Endothelial cell of hepatic sinusoid (primary cell): ENCODE results near the gene CDH13.

Source experiments
- in situ Hi-C: cut with HindIII; loops from 2 replicates; pipeline ENCODE4 v1.10.0; 2017; ENCODE audit warnings: low sequenced_read_pairs

Gene CDH13

DNA sequence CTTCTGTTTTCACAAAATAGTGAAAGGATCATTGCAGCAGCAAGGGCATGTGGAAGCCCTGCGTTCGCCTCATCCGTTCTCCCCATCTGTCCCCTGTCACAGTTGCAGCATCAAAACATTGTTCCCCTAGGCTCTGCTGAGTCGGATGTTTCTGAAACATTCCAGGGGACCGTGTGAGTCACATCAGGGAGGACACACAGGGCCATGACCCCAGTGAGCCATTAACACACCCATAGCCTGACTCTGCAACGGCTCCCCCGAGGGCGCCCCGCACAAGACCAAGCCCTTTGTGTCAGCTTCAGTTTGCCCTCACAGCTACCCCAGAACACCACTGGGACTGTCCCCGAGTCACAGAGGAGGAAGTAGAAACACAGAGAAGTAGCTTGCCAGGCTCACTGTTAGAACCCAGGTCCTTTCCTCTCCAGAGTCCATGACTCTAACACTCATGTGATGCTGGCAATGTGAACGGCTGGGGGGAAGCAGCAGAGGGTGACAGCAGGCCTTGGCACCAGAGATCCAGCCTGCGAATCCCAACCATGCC is 1117.7 kb downstream of the CDH13 start:
- in situ Hi-C loops = no loop called here

DNA sequence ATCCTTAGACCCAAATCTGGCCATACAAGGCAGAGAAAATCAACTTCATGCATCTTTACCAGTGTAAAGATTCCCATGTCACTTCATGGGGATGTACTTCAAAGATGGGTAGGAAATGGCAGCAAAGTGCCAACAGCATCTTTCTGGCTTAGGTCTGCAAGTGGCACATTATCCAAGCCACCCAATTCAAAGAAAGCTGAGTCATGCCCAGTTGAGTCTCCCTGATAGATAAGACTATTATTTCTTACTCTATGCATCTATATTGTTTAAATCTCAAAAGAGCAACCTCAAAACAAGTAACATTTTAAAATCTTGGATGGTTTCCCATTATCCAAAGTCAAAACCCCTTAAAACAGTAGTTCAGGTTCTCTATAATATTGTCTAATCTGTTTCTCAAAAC is 1119.8 kb downstream of the CDH13 start:
- in situ Hi-C loops = no loop called here

DNA sequence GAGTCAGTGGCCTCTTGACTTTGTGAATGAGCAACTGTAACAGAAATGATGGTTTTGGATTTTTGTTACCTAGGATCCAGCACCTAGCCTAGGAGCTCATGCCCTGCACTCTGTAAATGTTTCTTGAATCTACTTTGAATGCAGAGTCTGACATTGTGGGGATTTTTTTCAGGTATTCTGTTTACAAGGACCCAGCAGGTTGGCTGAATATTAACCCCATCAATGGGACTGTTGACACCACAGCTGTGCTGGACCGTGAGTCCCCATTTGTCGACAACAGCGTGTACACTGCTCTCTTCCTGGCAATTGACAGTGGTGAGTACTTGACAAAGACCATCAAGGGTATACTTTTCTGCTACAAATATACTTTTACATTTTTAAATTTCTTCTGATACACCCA is 1121.2 kb downstream of the CDH13 start:
- in situ Hi-C loops = no loop called here

DNA sequence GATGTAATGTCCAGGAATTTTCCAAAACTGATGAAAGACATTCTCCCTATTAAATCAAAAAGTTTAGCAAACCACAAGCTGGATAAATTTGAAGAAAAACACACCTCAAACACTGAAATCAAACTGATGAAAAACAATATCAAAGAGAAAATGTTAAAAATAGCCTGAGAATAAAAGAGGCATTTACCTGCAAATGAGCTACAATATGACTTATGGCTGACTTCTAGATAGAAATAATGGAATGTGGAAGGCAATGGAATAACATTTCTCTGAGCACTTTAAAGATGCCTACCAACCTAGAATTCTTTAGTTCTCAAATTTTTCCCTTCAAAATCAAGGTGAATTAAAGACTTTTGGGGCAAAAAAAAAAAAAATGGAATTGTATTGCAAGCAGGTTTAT is 1128.6 kb downstream of the CDH13 start:
- in situ Hi-C loops = loop anchor here (5.0 kb wide), 1 partner anchor 33 kb away; no protein-coding TSS in a partner anchor

DNA sequence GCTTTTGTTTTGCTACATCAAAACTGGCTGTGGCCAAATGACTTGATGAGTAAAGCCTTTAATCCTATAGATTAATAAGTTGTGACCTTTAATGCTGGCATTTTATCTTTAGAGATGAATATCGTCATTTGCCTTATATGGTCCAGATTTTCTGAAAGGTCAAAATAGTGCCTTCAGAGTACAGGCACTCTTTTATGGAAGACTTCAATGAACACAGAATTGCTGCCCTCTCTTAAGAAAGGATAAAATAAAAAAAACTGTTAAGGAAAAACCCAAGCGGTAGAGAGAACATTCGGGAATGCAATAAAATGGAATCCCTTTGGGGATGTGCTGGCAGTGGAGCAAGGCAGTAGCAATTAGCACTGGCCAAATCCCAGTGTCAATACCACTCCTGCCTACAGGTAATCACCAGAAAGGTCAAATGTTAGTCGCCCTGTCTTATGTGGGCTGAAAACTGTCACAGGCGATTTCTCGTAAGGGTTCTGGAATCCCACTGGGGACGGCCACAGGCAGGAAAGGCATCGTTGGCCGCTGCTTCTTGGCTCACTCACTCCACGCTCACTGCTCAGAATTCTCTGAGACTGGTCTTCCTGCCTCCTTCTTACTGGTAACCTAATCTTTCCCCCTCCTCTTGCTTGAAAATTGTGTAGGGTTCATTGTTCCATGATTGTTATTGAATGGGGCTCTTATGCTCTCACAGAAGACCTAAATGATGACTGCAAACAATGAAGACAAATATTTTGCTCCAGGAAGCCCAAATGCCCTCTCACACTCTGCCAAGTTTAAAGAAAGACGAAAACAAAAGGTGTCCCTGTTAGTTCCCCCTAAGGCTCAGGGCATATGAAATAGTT is 1135.6 kb downstream of the CDH13 start:
- in situ Hi-C loops = no loop called here

DNA sequence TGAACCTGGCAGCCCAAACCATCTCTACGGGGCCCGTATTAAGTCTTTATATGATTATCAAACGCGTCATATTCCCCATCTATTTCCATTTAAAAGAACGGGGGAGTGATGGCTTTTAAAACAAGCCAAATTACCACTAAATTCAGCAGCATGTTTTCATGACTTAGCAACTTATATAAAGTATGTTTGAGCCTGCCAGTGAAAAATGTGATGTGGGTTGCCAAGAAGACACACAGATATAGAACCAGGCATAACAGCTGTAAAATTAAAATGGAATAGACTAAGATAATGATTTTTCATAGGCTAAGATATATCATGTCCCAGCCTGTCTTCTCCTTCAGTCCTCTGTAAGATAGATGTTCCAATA is 1136.2 kb downstream of the CDH13 start:
- in situ Hi-C loops = no loop called here

DNA sequence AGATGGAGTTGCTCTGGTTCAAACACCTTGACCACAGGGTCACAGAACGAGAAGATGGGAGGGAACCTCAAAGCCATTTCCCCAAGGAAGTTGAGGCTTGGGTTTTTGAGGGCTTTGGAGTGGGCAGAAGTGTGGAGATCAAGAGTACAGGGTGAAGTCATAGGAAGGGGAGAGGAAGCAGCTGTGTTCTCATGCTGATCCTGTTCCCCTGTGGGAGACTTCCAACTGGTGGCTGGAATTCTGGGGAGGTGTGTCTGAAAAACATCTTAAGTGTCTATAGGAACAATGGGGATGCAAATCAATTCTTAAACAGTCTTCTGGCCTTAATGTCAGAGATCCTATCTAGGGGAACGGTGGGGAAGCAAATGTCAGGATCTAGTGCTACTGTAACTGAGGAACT is 1142.2 kb downstream of the CDH13 start:
- in situ Hi-C loops = no loop called here

DNA sequence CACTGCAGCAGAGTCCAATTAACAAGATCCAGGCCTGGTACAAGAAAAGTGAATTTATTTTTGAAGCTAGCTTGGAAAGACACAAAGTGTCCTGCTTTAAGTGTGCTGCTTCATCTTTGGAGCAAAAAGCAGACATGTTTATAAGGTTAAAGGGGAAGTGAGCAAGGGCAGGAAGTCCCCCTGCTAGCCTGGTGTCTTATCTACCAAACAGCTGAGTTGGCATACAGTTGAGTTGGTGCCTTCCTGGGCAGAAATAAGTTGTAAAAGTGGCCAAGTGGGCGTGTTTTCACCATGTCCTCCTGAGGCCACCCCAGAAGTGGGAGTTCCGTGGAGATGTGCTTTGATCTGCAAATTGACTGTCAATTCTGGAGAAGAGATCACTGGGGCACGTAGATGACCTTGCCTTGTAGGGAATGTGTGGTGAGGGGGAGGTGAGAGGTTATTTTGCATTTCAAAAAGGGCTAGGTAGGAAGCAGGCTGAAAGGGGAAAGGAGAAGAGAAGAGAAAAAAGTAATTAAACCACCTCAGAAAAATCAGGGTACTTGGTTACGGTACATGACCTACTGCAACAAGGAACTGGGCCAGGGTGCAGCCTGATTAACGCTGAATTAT is 1142.7 kb downstream of the CDH13 start:
- in situ Hi-C loops = no loop called here

DNA sequence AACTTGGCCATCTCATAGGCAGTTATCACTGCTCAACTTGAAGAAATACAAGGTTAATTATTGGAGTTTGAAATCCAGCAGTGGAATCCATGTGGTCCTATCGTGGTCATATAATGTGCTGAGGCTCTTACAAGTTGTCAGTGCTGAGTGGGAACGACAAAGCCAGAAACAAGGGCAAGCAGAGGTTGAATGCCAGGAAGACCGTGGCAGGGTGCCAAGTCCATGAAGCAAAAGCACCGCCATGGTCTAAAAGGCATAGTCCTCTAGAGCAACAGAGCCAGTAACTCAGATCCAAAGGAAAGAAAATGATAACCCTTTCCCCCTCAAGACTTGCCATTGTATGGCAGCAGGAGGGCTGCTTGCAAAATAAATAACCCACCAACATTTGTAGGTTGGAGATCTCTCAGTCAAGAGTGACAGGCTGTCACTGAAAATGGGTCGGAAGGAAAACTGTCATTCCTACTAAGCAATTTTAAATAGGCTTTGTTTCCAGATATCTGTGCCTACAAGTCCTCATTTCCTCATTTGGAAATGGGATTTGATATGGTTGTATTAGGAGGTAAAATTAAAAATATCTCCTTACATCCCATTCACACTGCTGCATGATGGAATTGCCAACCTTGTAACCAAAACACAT is 1144.7 kb downstream of the CDH13 start:
- in situ Hi-C loops = no loop called here

DNA sequence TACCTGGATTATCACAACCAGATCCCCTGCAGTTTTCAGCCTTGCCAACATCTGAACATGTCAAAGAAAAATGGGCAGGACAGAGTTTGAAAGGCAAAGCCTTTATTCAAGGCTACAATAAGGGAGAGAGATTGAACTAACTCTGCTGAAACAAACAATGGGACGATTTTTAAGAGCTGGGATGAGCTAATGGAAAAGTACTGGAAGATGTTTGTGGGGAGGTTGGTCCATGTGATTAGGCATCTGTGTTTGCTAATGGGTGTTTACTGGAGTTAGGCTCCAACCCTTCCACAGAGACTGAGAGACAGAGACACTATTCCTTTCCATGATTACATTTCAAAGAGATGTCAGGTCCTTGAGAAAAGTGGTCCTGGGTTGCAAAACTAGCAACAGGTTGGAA is 1146.0 kb downstream of the CDH13 start:
- in situ Hi-C loops = no loop called here

DNA sequence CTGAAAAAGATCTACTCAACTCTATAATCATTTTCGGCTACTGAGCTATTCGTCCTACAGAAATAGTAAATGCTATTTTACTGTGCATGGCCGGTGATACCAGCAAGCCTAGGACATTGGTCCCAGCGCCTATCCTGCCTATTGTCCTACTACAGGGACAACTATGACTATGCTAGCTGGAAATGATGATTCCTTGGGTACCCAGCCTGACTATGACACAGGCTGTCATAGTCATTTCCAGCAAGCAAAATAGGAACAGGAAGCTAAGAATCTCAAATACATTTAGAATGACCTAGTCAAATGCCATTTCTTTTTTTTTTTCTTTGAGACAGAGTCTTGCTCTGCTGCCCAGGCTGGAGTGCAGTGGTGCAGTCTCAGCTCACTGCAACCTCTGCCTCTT is 1147.3 kb downstream of the CDH13 start:
- in situ Hi-C loops = no loop called here

DNA sequence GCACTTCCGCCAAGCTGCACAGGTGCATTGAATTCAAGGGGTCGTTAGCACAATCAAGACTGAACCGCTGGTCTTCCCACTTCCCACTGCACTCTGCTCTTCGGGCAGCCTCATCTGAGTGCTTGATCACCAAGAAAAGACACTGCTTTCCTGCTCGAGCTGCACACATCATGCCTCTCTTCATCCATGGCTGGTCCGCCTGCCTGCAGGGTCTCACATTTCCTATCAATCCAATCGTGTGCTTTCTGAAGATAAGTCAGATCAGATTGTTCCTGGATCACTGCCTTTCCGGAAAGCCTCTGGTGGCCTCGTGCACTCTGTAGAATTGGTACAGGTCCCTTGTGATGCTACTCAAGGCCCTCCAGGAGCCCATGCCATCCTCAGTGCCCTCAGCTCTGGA is 1150.2 kb downstream of the CDH13 start:
- in situ Hi-C loops = no loop called here

DNA sequence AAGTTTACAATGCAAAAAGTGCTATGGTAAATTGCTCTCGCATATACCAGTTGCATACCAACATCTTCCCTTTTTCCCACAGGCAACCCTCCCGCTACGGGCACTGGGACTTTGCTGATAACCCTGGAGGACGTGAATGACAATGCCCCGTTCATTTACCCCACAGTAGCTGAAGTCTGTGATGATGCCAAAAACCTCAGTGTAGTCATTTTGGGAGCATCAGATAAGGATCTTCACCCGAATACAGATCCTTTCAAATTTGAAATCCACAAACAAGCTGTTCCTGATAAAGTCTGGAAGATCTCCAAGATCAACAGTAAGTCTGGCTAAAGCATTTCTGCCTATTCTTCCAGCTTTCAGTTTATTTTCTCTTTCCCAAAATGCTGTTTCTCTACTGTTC is 1153.1 kb downstream of the CDH13 start:
- in situ Hi-C loops = loop anchor here (5.0 kb wide), 1 partner anchor 43 kb away; no protein-coding TSS in a partner anchor

DNA sequence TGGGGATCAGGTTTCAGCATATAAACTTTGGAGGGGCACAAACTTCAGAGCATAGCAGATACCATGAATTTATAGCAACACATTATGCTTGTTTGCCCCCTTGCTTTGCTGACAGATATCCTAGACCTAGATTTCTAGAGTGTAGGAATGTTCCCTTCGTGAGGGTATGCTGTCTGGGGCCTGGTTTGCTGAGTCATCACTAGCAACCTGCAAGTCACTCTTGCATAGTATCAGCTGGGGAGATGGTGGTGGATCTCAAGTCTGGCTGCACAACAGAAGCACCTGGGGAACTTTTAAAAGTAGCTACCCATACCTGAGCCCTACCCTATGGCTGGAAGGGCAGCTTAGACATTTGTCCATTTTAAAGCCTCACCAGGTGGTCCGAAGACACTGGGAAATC is 1158.7 kb downstream of the CDH13 start:
- in situ Hi-C loops = no loop called here

DNA sequence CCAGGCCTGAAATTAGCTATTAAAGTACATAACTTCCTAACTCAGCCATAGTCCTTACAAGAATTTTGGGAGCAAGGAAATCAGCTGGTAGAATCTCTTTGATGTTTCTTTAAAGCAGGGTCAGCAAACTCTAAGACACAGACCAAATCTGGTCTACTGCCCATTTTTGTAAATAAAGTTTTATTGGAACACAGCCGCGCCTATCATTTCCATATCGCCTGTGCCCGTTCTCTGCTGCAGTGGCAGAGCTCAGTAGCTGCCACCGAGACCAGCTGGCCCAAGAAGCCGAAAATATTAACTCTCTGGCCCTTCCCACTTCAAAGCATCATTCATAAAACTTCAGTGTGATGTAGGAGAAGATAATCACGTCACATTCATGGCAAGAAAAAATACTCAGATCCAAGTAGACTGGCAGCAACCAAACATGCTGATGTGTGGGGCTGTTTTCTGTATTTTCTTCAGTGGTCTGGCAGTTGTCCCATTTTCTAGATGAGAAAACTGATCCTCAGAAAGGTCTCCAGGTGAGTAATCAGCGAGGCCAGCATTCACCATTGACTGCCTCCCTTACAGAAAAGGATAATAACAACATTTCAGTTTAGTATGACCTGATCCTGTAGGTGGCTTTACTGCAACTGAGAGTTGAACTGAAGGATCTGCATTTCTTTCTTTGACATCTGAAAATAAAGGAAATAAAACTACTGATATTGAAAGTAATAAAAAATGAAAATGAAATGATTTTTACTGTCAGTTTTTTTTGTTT is 1163.1 kb downstream of the CDH13 start:
- in situ Hi-C loops = no loop called here

DNA sequence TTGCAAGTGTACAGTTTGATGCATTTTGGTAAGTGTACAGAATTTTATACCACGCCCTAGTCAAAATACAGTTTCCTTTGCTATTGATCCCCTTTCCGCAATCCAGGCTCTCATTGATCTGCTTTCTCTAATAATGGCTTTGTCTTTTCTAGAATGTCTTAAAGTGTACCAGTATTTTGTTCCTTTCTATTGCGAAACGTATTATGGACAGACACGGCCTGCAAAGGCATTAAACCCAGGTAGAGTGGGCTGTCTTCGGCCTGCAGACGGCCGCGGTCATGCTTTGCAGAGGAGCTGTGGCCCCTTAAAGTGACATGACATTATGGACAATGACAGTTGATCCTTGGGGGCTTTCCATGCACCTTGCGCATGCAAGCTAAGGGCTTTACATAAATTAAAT is 1165.1 kb downstream of the CDH13 start:
- in situ Hi-C loops = no loop called here

DNA sequence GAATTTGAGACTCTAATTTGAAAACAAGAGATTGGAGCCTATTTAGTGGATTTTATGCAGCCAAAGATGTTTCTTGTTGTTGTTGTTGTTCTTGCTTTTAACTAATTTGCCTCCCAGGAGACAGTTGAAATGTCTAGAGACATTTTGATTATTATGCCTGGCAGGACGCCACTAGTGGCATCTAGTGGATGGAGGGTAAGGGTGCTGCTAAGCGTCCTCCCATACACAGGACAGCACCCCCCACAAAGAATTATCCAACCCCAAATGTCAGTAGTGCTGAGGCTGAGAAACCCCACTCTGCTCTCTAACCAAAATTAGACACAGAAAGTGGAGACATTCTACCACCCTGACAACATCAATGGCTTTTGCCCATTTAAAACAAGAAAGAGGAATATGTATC is 1165.6 kb downstream of the CDH13 start:
- in situ Hi-C loops = no loop called here

DNA sequence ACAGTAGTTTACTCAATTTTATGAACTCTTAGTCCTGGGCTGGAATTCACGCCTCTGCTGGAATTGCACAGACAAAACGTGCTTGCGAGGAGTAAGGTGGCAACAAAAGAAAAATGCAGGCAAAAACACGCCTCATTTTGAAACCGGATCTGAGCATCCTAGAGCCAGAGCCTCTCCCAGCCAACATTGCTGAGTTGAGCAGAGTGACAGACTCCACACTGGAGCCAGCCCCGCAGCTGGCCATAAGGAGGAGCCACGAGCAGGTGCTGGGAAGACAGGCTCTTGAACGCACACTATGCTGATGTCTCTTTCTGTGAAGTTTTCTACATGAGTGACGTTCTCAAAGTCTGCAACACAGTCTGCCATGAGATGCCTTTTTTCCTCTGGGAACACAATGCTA is 1166.4 kb downstream of the CDH13 start:
- in situ Hi-C loops = no loop called here

DNA sequence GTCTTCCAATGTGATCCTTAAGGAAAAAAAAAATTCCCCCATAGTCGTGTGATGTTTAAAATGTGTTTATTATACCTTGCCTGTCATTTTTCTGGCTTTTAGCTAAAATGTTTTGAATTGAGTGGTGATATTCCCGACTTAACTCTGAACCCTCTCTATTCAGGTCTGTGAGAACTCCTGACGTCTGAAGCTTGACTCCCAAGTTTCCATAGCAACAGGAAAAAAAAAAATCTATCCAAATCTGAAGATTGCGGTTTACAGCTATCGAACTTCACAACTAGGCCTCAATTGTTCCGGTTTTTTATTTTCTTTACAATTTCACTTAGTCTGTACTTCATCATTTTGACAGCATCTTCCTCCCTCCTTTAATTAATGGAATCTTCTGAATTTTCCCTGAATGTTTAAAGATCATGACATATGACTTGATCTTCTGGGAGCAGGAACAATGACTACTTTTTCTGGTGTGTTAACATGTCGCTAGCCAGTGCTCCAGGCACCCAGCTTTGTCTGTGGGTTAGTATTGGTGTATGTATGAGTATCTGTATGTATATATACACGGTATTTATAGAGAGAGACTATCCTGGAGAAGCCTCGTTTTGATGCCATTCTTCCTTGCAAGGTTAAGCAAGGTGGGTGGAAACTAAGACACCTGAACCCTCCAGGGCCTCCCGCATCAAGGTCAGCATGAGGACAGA is 1168.2 kb downstream of the CDH13 start:
- in situ Hi-C loops = no loop called here

DNA sequence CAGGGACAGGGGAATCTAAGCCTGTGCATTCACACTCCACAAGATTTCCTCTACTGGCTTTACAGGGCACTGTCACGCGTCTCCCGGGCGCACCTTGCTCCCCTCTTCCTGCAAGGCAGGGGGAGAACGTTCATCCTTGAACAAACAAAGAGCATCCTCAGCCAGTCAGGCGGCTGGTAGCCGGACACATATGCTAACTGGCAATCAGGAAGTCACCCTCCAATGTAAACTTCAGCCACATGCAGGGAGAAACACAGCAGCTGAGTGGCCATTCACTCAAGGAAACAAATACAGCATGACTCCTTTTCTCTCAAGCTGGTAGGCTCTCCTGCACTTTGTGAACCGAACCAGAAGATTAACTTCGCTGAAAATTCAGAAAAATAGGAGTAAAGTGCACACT is 1170.2 kb downstream of the CDH13 start:
- in situ Hi-C loops = no loop called here

DNA sequence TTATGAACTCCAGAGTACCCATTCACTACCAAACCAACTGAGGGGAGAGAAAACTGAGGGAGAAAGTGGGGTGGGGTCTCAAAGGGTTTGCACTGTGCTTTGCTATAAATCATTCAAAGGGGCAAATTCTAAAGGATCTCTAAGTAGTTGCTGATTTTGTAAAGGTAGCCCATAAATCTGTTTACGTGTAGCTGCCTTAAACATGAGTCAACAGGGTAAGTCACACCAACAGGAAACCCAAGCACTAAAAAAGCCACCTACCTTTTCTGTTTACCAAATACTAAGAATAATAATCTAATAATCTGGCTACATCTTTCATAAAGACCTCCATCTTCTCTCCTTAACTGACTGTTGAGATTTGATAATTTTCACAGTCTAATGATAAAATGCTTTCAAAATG is 1172.6 kb downstream of the CDH13 start:
- in situ Hi-C loops = no loop called here
